PC-3 (cell line): ENCODE data around the gene OSBPL7. TPM values are rescaled to one million over a fixed set of nuclear protein-coding genes. Genes with fewer than 3 reads are reported as not detected.
A peak's percentile ranks its signal among the peaks of the same experiment; 100 is the strongest.

Source experiments
- ATAC-seq: fragments of 200-7000 bp; cut with Tn5 transposase; 2 replicates; pipeline ENCODE4 v1.9.1; 2020; ENCODE audit warnings: mild to moderate bottlenecking, moderate library complexity
- BruUV-seq: library from RNA; stranded (reverse); fragments of 400-500 nt; replicated peaks from 2 replicates; lab custom pipeline; 2021; lab: Mats Ljungman, UMichigan
- CTCF ChIA-PET: fragments of 300-600 bp; sonication (Branson Sonifier 250); formaldehyde crosslinking; loops from one replicate; lab custom pipeline; 2022; ENCODE audit warnings: antibody characterized with exemption; lab: Charles Lee
- POLR2A ChIA-PET: fragments of 300-600 bp; sonication (Branson Sonifier 250); formaldehyde crosslinking; loops from one replicate; lab custom pipeline; 2022; ENCODE audit warnings: antibody characterized with exemption; ENCODE audit not compliant: unreplicated experiment; lab: Charles Lee
- DNase-seq: peaks from one replicate; pipeline ENCODE4 v3.0.0-alpha.2; 2015
- H2AFZ ChIP-seq: fragments of 300-600 bp; sonication (generic); 2 replicates; pipeline ENCODE4 v1.6.0; 2016; ENCODE audit warnings: antibody characterized with exemption, low read length
- H3F3A ChIP-seq: fragments of 300-600 bp; sonication (generic); one replicate; pipeline ENCODE4 v1.6.0; 2017; ENCODE audit warnings: antibody characterized with exemption, low read length, control low read depth, mild to moderate bottlenecking; ENCODE audit not compliant: unreplicated experiment
- H3K27ac ChIP-seq: fragments of 300-600 bp; sonication (generic); 2 replicates; pipeline ENCODE4 v1.5.1; 2016; ENCODE audit warnings: mild to moderate bottlenecking, low read length
- H3K27me3 ChIP-seq: fragments of 300-600 bp; sonication (generic); 2 replicates; pipeline ENCODE4 v1.6.1; 2016; ENCODE audit warnings: low read length, mixed read lengths
- H3K36me3 ChIP-seq: fragments of 300-600 bp; sonication (generic); 2 replicates; pipeline ENCODE4 v1.6.1; 2016; ENCODE audit warnings: low read depth, mixed run types, low read length, mixed read lengths
- H3K4me1 ChIP-seq: fragments of 300-600 bp; sonication (generic); 2 replicates; pipeline ENCODE4 v1.5.1; 2016; ENCODE audit warnings: low read length; ENCODE audit not compliant: insufficient read depth
- H3K4me2 ChIP-seq: fragments of 300-600 bp; sonication (generic); 2 replicates; pipeline ENCODE4 v1.6.0; 2016; ENCODE audit warnings: low read length
- H3K4me3 ChIP-seq: fragments of 300-600 bp; sonication (generic); 2 replicates; pipeline ENCODE4 v1.5.1; 2016; ENCODE audit warnings: mild to moderate bottlenecking, low read length, mixed read lengths
- H3K79me2 ChIP-seq: fragments of 300-600 bp; sonication (generic); 2 replicates; pipeline ENCODE4 v1.6.1; 2017; ENCODE audit warnings: low read length, mixed read lengths
- H3K9ac ChIP-seq: fragments of 300-600 bp; sonication (generic); 2 replicates; pipeline ENCODE4 v1.6.0; 2016; ENCODE audit warnings: mild to moderate bottlenecking, low read length
- H3K9me2 ChIP-seq: fragments of 300-600 bp; sonication (generic); replicated peaks from 2 replicates; pipeline ENCODE4 v1.6.1; 2016; ENCODE audit warnings: mixed run types, low read length, mixed read lengths
- H3K9me3 ChIP-seq: fragments of 300-600 bp; sonication (generic); 2 replicates; pipeline ENCODE4 v1.6.1; 2016; ENCODE audit warnings: low read length, mixed read lengths
- H4K20me1 ChIP-seq: fragments of 300-600 bp; sonication (generic); 2 replicates; pipeline ENCODE4 v1.6.1; 2016; ENCODE audit warnings: low read length, mixed read lengths
- CTCF ChIP-seq: fragments of 300-600 bp; sonication (generic); conservative IDR thresholded peaks from 2 replicates; pipeline ENCODE4 v1.5.1; 2017; ENCODE audit warnings: antibody characterized with exemption, low read depth, mild to moderate bottlenecking, low read length
- EZH2 ChIP-seq: fragments of 300-600 bp; sonication (generic); IDR thresholded peaks from one replicate; pipeline ENCODE4 v1.6.1; 2017; ENCODE audit warnings: antibody characterized with exemption, mild to moderate bottlenecking, low read length; ENCODE audit not compliant: unreplicated experiment
- EZH2phosphoT487 ChIP-seq: fragments of 300-600 bp; sonication (generic); IDR thresholded peaks from 2 replicates; pipeline ENCODE4 v1.6.1; 2018; ENCODE audit warnings: mild to moderate bottlenecking, antibody characterized with exemption, low read length, borderline replicate concordance
- intact Hi-C: fragments of 100-400 bp; cut with micrococcal nuclease; formaldehyde crosslinking; loops from 2 replicates; pipeline ENCODE4 v1.9.0; 2023
- total RNA-seq: library from RNA; depleted of rRNA; stranded (reverse); fragments of >200 nt; gene quantifications from 2 replicates; pipeline ENCODE4 v1.2.3, GENCODE V29; 2014

OSBPL7 gene
- total RNA-seq, 1 experiment from 2014 or later, result 22.1 TPM

- CTCF ChIA-PET, result no interaction called here
- no peak for ATAC-seq
- no peaks in the 10 kb centered on the region for H3F3A ChIP-seq
- H3K36me3 ChIP-seq, result no peaks in the 10 kb centered on the region
- no peak for DNase-seq
- no peaks in the 10 kb centered on the region for H3K4me1 ChIP-seq
- TF ChIP-seq EZH2, result no peak
- no peak for TF ChIP-seq CTCF
- no peak for TF ChIP-seq EZH2phosphoT487
- H3K27me3 ChIP-seq, result peaks cover 31% of the 10 kb centered on the region
- no peaks in the 10 kb centered on the region for H3K79me2 ChIP-seq
- POLR2A ChIA-PET, result no interaction called here
- H3K27ac ChIP-seq, result no peak overlapping the region
- no peaks in the 10 kb centered on the region for H3K9me2 ChIP-seq
- intact Hi-C loops, result no loop called here
- no TSS peak for BruUV-seq
- H2AFZ ChIP-seq, result no peak overlapping the region
- no peak overlapping the region for H3K9ac ChIP-seq
- no peaks in the 10 kb centered on the region for H4K20me1 ChIP-seq
- H3K9me3 ChIP-seq, result no peaks in the 10 kb centered on the region
- no peak overlapping the region for H3K4me3 ChIP-seq
- no peak overlapping the region for H3K4me2 ChIP-seq
These were observed 23.8 kb downstream of the OSBPL7 start for GRCh38 chr17:47797797-47798196.

- DNase-seq (no peak), ATAC-seq (no peak)
- no peak overlapping the region for H3K4me3 ChIP-seq
- no peak overlapping the region for H3K4me2 ChIP-seq
- H4K20me1 ChIP-seq, result no peaks in the 10 kb centered on the region
- no peaks in the 10 kb centered on the region for H3F3A ChIP-seq
- intact Hi-C loops, result no loop called here
- TF ChIP-seq CTCF (no peak), EZH2phosphoT487 (peak; percentile 13; the same call in 1 of the 2 replicates)
- CTCF ChIA-PET, result no interaction called here
- POLR2A ChIA-PET, result no interaction called here
- H3K27me3 ChIP-seq, result peaks cover 71% of the 10 kb centered on the region
- H3K9me3 ChIP-seq, result no peaks in the 10 kb centered on the region
- no peaks in the 10 kb centered on the region for H3K4me1 ChIP-seq
- no peak overlapping the region for H3K27ac ChIP-seq
- H3K9ac ChIP-seq, result no peak overlapping the region
- no TSS peak for BruUV-seq
- H3K9me2 ChIP-seq, result no peaks in the 10 kb centered on the region
- H3K79me2 ChIP-seq, result no peaks in the 10 kb centered on the region
- no peak overlapping the region for H2AFZ ChIP-seq
- H3K36me3 ChIP-seq, result no peaks in the 10 kb centered on the region
These were observed 28.6 kb downstream of the OSBPL7 start for GRCh38 chr17:47792979-47793378.

- intact Hi-C loops, result no loop called here
- H3K27me3 ChIP-seq, result peaks cover 74% of the 10 kb centered on the region
- no TSS peak for BruUV-seq
These were observed 29.1 kb downstream of the OSBPL7 start for GRCh38 chr17:47792457-47792856.

More at GRCh38 chr17:47792457-47792856, 29.1 kb downstream of the OSBPL7 start:
- Histone ChIP-seq H3K9ac (no peak overlapping the region), H3K9me3 (no peaks in the 10 kb centered on the region), H3K4me1 (no peaks in the 10 kb centered on the region), H3K27ac (no peak overlapping the region), H3K36me3 (no peaks in the 10 kb centered on the region), H3K4me3 (no peak overlapping the region), H3K9me2 (no peaks in the 10 kb centered on the region), H2AFZ (no peak overlapping the region), H3F3A (no peaks in the 10 kb centered on the region), H3K4me2 (no peak overlapping the region), H3K79me2 (no peaks in the 10 kb centered on the region), H4K20me1 (no peaks in the 10 kb centered on the region)
- no peak for ATAC-seq
- ChIA-PET POLR2A (no interaction called here), CTCF (no interaction called here)
- TF ChIP-seq EZH2phosphoT487 (no peak; the same call in 1 of the 2 replicates), CTCF (no peak), EZH2 (no peak)
- DNase-seq, result no peak
